Measurements from ENCODE around the gene SLC35F3.

GRCh38 chr1:234307726-234308125 lies 403.2 kb downstream of the SLC35F3 start:
- TF ChIP-seq CTCF (IDR thresholded peaks at IDR 0.05) (no peak), POLR2AphosphoS5 (IDR thresholded peaks at IDR 0.05; ENCODE audit: insufficient read depth in 1 of 2, low read depth in 1 of 2) (no peak), POLR2A (IDR thresholded peaks at IDR 0.05) (no peak)
